Fibroblast of lung (primary cell): ENCODE data around the gene APOBEC3A. TPM values are rescaled to one million over a fixed set of nuclear protein-coding genes. Genes with fewer than 3 reads are reported as not detected.

Source experiments
- DNase-seq, 2 donors: peaks; one replicate each; pipeline versions ENCODE4 v3.0.0 to v3.0.0-alpha.2; 2010; ENCODE audit warnings: low read depth in 2 of 2
- H2AFZ ChIP-seq: 2 replicates; pipeline ENCODE4 v1.5.1; 2012; ENCODE audit warnings: low read length, control low read depth, inconsistent platforms
- H3K27ac ChIP-seq: 2 replicates; pipeline ENCODE4 v1.5.1; 2011; ENCODE audit warnings: low read length, control low read depth; ENCODE audit not compliant: insufficient read depth
- H3K27me3 ChIP-seq: 2 replicates; pipeline ENCODE4 v1.5.1; 2011; ENCODE audit warnings: mild to moderate bottlenecking, low read length; ENCODE audit not compliant: control insufficient read depth, insufficient read depth
- H3K36me3 ChIP-seq: 2 replicates; pipeline ENCODE4 v1.5.1; 2011; ENCODE audit warnings: low read length; ENCODE audit not compliant: control insufficient read depth, insufficient read depth
- H3K4me1 ChIP-seq: 2 replicates; pipeline ENCODE4 v1.5.1; 2011; ENCODE audit warnings: low read length; ENCODE audit not compliant: control insufficient read depth, insufficient read depth; ENCODE audit errors: extremely low read depth
- H3K4me2 ChIP-seq: 2 replicates; pipeline ENCODE4 v1.5.1; 2011; ENCODE audit warnings: low read length, control low read depth; ENCODE audit not compliant: insufficient read depth; ENCODE audit errors: extremely low read depth
- H3K4me3 ChIP-seq, 4 experiments: fragments of 200-600 bp in 1 of 4; sonication (generic) in 1 of 4; replicated peaks in 1 of 4; 2 replicates each; pipeline ENCODE4 v1.5.1; 2011 to 2016; ENCODE audit warnings: low read length in 4 of 4, low read depth in 3 of 4, mild to moderate bottlenecking in 3 of 4, control low read depth in 2 of 4, inconsistent platforms in 1 of 4, mixed read lengths in 1 of 4; ENCODE audit not compliant: insufficient read depth in 1 of 4; ENCODE audit errors: control extremely low read depth in 1 of 4
- H3K79me2 ChIP-seq: 2 replicates; pipeline ENCODE4 v1.5.1; 2012; ENCODE audit warnings: mild to moderate bottlenecking, low read length, inconsistent platforms; ENCODE audit not compliant: control insufficient read depth, insufficient read depth
- H3K9ac ChIP-seq: 2 replicates; pipeline ENCODE4 v1.5.1; 2011; ENCODE audit warnings: mild to moderate bottlenecking, low read length, control low read depth; ENCODE audit not compliant: insufficient read depth
- H3K9me3 ChIP-seq: 2 replicates; pipeline ENCODE4 v1.5.1; 2012; ENCODE audit warnings: low read depth, low read length; ENCODE audit not compliant: control insufficient read depth, insufficient read depth
- H4K20me1 ChIP-seq: 2 replicates; pipeline ENCODE4 v1.5.1; 2011; ENCODE audit warnings: low read length; ENCODE audit not compliant: control insufficient read depth, insufficient read depth; ENCODE audit errors: extremely low read depth
- EZH2 ChIP-seq: IDR thresholded peaks from 2 replicates; pipeline ENCODE4 v1.5.1; 2012; ENCODE audit warnings: low read length, control low read depth, mild to moderate bottlenecking; ENCODE audit errors: missing control alignments
- polyA minus RNA-seq: library from RNA; depleted of rRNA, polyadenylated mRNA; stranded (reverse); fragments of >200 nt; gene quantifications from 2 replicates; pipeline ENCODE4 v1.2.3, GENCODE V29; 2011; ENCODE audit warnings: low replicate concordance
- polyA plus RNA-seq, 2 donors: library from polyadenylated mRNA; depleted of rRNA in 1 of 2; stranded (reverse) in 1 of 2; unstranded in 1 of 2; fragments of >200 nt; gene quantifications; 2 replicates each; pipeline ENCODE4 v1.2.1, GENCODE V29; 2011 to 2012; ENCODE audit warnings: missing spikeins in 1 of 2
- total RNA-seq: library from RNA; depleted of rRNA; stranded (reverse); fragments of >200 nt; gene quantifications from 2 replicates; pipeline ENCODE4 v1.2.1, GENCODE V29; 2014
- TF ChIP-seq, protein P1 (sequence below), 2 donors: IDR thresholded peaks in 1 of 2; conservative IDR thresholded peaks in 1 of 2; 1 replicate in 1 of 2; 2 replicates in 1 of 2; pipeline ENCODE4 v1.5.1; 2011 to 2012; ENCODE audit warnings: low read length in 2 of 2, control low read depth in 1 of 2, inconsistent platforms in 1 of 2, low read depth in 1 of 2, mild to moderate bottlenecking in 1 of 2

Gene APOBEC3A
- total RNA-seq (not detected in 2 replicates), polyA plus RNA-seq (not detected in 2 replicates), polyA minus RNA-seq (not detected in 2 replicates)
- not detected in 2 replicates for polyA plus RNA-seq (2012)

DNA sequence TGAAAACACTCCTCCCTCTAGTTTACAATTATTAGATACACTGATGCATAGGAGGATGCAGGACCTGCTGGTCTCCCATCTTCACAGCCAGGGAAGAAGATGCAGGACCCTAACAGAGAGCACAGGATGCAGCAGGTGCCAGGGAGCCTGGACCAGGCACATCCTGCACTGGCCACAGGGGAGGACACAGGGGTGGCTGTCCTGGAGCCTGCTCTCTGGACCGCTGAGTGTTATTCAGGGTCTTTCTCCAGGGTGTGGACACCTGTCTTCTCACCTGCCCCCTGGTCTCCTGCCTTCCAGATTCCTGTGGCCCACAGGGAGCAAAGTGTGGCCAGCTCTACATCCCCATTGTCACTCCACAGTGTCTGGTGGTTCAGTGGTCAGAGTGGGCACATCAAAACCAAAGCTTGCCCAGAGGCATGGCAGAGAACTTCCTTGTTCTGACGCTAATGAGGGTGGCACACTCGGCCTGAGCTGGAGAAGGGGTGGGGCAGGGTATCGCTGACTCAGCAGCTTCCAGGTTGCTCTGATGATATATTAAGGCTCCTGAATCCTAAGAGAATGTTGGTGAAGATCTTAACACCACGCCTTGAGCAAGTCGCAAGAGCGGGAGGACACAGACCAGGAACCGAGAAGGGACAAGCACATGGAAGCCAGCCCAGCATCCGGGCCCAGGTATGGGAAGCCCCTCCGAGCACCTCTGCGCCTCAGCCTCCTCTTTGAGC, at the start of gene APOBEC3A:
Gene APOBEC3A (plus strand): TSS at position 564 of the 725 bp plus-strand sequence. CDS start 83 bp downstream, at position 647.
- H3K9ac ChIP-seq = no peak within 1 kb of the TSS
- H3K4me1 ChIP-seq = no peaks in the 10 kb centered on the region
- DNase-seq = no peak
- no peaks in the 10 kb centered on the region for H3K79me2 ChIP-seq
- H3K27ac ChIP-seq = no peak within 1 kb of the TSS
- no peak within 1 kb of the TSS for H3K4me2 ChIP-seq
- H3K27me3 ChIP-seq = peaks cover 10% of the 10 kb centered on the region
- TF ChIP-seq EZH2 = no peak
- TF ChIP-seq, protein P1, sequence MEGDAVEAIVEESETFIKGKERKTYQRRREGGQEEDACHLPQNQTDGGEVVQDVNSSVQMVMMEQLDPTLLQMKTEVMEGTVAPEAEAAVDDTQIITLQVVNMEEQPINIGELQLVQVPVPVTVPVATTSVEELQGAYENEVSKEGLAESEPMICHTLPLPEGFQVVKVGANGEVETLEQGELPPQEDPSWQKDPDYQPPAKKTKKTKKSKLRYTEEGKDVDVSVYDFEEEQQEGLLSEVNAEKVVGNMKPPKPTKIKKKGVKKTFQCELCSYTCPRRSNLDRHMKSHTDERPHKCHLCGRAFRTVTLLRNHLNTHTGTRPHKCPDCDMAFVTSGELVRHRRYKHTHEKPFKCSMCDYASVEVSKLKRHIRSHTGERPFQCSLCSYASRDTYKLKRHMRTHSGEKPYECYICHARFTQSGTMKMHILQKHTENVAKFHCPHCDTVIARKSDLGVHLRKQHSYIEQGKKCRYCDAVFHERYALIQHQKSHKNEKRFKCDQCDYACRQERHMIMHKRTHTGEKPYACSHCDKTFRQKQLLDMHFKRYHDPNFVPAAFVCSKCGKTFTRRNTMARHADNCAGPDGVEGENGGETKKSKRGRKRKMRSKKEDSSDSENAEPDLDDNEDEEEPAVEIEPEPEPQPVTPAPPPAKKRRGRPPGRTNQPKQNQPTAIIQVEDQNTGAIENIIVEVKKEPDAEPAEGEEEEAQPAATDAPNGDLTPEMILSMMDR (conservative IDR thresholded peaks at IDR 0.05 in 1 of 2, IDR thresholded peaks at IDR 0.05 in 1 of 2; ENCODE audit: low read depth in 1 of 2, low read length in 2 of 2) = no peak
- no peak within 1 kb of the TSS for H2AFZ ChIP-seq
- no peak within 1 kb of the TSS for H3K4me3 ChIP-seq
- no peaks in the 10 kb centered on the region for H4K20me1 ChIP-seq
- no peaks in the 10 kb centered on the region for H3K36me3 ChIP-seq
- no peaks in the 10 kb centered on the region for H3K9me3 ChIP-seq

DNA sequence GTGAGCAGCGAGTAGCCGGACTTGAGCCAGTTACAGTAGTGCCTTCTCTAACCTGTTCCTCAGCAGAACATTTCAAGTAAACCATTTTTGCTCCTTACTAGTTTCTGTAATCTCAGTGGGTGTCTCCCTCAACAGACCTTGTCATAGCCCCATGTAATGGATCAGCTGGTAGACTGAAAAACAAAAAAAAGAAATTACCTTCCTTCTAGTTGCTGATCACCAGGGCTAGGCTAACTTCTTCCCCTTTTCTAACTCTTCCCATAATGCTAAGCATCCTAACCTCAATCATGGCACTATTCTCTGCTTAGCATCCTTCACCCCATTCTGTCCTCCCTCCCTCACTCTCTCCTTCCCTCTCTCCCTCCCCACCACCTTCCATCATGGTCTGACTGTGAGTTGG, 49.6 kb upstream of the APOBEC3A start:
- no peak for DNase-seq
- no peaks in the 10 kb centered on the region for H3K4me1 ChIP-seq
- H3K79me2 ChIP-seq = no peaks in the 10 kb centered on the region
- H3K9ac ChIP-seq = no peak overlapping the region
- no peak for TF ChIP-seq EZH2
- TF ChIP-seq, protein P1 (conservative IDR thresholded peaks at IDR 0.05 in 1 of 2, IDR thresholded peaks at IDR 0.05 in 1 of 2; ENCODE audit: low read depth in 1 of 2, low read length in 2 of 2) = no peak
- no peak overlapping the region for H3K27ac ChIP-seq
- no peaks in the 10 kb centered on the region for H4K20me1 ChIP-seq
- peaks cover 7% of the 10 kb centered on the region for H3K27me3 ChIP-seq
- H3K9me3 ChIP-seq = no peaks in the 10 kb centered on the region
- H3K36me3 ChIP-seq = no peaks in the 10 kb centered on the region
- no peak overlapping the region for H3K4me2 ChIP-seq
- H3K4me3 ChIP-seq = no peak overlapping the region
- no peak overlapping the region for H2AFZ ChIP-seq

DNA sequence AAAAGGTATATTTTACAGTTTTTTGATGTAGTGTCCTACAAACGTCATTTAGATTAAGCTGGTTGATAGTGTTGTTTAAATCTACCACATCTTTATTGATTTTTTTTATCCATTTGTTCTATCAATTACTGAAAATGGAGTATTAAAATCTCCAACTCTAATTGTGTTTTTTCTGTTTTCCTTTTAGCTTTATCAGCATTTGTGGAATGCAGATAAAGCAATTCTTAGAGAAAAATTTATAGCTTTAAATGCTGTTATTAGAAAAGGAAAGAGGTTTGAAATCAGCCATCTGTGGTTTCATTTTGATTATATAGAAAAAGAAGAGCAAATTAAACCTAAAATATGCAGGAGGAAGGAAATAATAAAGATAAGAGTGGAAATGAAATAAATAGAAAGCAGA, 46.0 kb upstream of the APOBEC3A start:
- H2AFZ ChIP-seq = no peak overlapping the region
- peaks cover 9% of the 10 kb centered on the region for H3K27me3 ChIP-seq
- no peaks in the 10 kb centered on the region for H3K36me3 ChIP-seq
- no peaks in the 10 kb centered on the region for H3K9me3 ChIP-seq
- H3K79me2 ChIP-seq = no peaks in the 10 kb centered on the region
- no peaks in the 10 kb centered on the region for H3K4me1 ChIP-seq
- TF ChIP-seq EZH2 = no peak
- TF ChIP-seq, protein P1 (conservative IDR thresholded peaks at IDR 0.05 in 1 of 2, IDR thresholded peaks at IDR 0.05 in 1 of 2; ENCODE audit: low read depth in 1 of 2, low read length in 2 of 2) = no peak
- no peaks in the 10 kb centered on the region for H4K20me1 ChIP-seq
- no peak for DNase-seq
- H3K4me3 ChIP-seq = no peak overlapping the region
- H3K9ac ChIP-seq = no peak overlapping the region
- H3K27ac ChIP-seq = no peak overlapping the region
- H3K4me2 ChIP-seq = no peak overlapping the region
